CD1c-positive myeloid dendritic cell (primary cell): Measurements from ENCODE around the gene CCL27.
A peak's percentile ranks its signal among the peaks of the same experiment; 100 is the strongest.

Experiments
- DNase-seq: peaks from one replicate; pipeline ENCODE4 v3.0.0-alpha.2; 2016; ENCODE audit errors: extremely low spot score

Gene CCL27, protein sequence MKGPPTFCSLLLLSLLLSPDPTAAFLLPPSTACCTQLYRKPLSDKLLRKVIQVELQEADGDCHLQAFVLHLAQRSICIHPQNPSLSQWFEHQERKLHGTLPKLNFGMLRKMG

DNA sequence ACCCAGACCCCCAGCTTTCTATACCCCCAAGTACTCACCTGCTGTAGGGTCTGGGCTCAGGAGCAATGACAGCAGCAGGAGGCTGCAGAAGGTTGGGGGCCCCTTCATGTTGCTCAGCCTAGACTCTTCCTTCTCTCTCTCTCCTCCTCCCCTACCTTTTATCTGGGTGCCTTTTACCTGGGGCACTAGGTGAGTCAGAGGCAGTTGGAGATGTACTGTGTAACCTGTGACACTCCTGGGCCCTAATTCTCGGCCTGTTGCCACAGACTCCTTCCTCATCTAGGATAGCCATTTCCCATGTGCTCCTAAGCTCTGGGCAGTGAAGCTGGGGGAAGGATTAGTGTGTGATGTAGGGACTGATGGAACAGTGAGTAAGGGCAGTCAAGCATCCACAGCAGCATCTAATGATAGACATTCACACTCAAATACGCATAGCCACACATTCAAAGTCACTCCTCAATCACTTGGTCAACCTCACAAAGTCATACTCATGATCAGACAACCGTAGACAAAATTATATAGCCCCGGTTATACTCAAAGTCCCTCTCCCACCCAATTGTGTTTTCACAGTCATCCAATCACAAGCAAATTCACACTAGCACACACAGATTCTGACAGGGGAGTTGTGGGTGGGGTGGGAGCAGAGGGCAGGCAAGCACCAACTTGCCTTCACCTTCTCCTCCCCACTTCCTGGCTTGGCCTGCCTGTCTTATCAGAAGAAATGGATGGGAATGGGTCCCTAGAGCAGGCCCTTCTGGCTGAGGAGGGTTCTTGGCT, at the start of gene CCL27:
Gene CCL27 (minus strand): TSS at position 132 of the 777 bp plus-strand sequence. CDS start 24 bp downstream, at position 108.
- no peak for DNase-seq

DNA sequence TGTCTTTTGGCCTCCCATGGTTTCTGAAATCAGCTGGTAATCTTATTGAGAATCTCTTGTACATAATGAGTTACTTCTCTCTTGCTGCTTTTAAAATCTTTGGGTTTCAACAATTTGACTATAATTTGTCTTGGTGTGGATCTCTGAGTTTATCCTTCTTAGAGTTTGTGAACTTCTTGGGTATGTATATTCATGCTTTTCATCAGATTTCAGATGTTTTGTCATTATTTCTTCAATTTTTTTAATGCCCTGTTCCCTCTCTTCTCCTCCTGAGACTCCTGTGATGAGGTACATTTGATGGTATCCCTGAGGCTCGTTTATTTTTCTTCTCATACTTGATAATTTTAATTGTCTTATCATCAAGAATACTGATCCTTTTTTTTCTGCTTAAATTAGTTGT, 49.7 kb upstream of the CCL27 start:
- DNase-seq: no peak

DNA sequence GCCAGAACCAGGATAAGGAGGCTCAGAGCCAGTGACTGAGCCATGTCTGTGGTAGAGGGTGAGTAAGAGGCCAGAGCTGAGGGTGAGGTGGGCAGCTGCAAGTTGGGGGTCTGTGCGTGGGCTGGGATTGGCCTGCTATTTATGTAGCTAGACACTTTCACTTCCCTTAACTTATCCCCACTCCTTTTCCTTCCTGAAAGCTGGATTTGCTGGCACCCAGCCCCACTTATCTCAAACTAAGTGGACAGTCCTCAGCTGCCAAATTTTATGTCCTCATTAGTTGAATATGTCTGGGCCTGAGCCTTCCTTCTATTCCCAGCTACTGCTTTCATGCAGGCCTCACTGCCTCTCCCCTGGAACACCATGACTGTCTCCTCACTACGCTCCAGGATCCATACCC, 47.6 kb upstream of the CCL27 start, which contains the start of gene CCL21:
Gene CCL21 (minus strand): TSS at position 114 of the 400 bp plus-strand sequence. CDS start 70 bp downstream, at position 44.
- DNase-seq: peak; percentile 36

DNA sequence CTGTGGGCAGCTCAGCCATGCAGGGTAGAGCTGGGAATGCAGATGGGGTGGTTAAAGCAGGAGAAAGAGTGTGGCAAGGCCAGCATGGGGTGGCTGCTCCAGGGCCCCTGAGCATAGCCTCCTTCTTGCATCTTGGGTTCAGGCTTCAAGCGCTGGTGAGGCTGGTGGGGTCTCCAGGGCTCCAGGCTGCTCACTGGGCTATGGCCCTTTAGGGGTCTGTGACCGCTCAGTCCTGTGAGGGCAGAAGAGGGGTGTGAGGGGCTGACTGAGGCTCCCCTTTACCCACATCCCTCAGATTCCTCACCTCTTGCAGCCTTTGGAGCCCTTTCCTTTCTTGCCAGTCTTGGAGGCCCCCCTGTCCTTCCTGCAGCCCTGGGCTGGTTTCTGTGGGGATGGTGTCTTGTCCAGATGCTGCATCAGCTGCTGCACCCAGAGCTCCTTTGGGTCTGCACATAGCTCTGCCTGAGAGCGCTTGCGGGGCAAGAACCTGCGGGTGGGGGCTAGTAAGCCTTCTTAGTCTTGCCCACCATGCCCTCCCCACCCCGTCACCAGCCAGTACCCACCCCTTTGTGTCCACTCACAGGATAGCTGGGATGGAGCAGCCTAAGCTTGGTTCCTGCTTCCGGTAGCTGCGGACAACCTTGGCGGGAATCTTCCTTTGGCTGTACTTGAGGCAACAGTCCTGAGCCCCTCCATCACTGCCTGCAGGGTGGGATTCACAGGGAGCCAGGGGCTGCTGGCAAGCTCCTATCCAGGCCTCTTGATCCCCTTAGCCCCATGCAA, 46.9 kb upstream of the CCL27 start:
- DNase-seq: no peak

DNA sequence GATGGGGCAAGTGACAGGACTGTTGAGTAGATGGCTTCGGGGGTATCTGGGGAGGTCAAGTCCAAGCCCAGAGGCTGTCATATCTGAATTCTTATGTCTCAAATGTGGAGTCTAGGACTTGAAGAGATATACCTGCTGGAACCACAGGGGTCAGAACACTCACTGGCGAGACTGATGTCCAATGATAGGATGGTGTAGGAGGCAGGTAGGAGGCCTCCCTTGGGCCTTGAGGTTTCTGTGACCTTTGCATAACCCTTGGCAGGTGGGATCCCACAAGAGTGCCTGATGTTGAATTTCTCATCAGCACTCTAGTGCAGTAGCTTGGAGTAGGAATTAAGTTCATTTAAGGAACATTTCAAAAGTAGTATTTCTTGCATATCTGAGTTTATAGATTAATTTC, 44.7 kb upstream of the CCL27 start:
- DNase-seq: no peak

DNA sequence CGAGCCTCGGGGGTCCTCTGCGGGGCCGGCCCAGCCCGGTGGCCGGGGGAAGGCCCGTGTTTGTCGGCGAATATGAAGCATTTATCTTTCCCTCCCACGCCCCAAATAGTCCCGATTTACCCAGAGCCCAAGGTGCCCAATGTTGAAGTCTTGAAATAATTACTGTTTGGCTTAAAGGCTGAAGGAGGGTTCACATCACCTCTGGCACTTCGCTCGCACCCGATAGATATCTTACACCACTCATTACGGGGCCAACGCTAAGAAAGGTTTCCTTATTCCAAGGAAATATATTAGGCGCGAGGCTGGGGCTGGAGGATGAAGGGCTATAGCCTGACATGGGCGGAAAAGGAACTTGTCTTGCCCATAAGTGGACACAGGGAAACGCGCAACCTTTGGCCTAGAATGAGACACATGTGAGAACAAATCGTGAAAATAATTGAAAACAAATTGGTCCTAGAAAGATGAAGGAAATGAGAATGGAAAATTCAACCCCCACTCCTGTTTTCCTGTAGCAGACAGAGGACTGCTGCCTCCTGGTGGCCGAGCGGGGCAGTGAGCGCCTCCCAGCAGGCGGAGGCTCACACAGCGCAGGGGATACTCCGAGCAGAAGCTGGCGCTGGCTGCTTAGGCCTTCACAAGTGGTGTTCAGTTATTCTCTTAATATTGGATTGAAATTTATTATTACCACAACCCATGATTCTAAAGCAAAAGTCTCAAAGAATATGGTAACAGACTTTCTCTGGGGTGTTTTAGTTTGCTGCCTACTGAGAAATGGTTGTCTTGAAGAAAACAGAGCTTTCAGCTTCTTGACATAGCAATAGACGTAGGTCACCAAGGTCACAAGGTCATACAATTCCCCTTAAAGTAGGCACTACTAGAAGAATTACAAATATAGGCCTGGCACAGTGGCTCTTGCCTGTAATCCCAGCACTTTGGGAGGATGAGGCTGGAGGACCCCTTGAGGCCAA, 39.6 kb upstream of the CCL27 start:
- DNase-seq: peak; percentile 80

DNA sequence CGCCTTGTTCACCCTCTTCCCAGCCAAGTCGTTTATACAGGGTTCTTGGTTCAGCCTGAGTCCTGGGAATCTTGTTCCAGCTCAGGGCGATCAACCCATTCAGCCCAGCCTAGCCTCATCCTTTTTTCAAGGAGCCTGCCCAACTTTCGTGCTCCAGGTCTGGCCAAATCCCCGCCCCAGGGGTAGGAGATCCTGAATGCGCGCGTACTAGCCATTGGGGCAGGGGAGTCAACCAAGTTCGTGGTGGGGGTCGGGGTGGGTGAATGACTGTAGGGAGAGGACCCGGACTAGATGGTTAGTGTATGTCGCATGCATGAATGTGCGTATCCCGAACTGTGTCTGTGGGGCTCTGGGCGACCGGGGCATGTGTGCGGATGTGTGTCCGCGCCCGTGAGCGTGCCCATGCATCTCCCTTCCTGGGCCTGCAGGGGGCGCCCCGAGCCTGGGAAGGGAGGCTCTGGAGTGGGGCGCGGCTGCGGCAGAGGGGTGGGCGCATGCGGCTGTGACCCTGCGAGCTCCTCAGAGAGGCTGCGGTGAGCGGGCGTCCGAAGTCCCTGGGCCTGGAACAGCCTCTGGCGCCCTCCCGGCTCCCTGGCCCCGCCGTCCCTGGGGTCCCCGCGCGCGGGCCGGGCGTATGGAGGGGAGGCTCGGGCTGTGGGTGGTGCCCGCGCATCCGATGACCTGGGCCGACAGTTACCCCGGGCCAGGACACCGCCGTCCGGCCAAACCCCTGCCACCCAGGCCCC, 38.7 kb upstream of the CCL27 start:
- DNase-seq: peak; percentile 77

DNA sequence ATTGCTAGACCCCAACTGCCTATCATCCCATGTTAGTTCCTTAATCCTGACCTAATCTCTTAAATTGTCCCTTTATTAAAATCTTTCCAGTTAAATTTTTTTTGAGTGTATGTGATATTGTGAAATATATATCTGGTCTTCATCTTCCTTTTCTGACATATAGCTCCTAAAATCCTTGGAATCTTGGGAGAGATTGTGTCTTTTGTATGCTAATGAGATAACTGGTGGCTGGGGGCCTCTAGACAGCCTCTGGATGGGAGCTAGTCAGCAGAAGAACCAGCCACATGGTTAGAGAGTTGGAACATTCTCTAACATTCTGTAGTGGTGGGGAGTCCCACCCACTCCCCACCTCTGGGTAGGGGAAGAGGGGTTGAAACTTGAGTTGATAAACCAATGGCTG, 32.4 kb upstream of the CCL27 start:
- no peak for DNase-seq

DNA sequence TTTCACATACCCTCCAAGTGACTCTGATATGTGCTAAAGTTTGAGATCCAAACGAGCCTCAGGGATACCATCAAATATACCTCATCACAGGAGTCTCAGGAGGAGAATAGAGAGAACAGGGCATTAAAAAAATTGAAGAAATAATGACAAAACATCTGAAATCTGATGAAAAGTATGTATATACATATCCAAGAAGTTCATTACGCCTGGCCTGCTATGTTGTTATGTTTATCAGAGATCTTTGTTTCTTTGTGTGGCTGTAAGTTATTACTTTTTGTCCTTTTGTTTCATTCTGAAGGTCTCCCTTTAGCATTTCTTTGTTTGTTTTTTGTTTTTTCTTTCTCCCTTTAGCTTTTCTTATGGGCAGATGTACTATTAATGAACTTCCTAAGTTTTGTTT, 31.1 kb upstream of the CCL27 start:
- no peak for DNase-seq

DNA sequence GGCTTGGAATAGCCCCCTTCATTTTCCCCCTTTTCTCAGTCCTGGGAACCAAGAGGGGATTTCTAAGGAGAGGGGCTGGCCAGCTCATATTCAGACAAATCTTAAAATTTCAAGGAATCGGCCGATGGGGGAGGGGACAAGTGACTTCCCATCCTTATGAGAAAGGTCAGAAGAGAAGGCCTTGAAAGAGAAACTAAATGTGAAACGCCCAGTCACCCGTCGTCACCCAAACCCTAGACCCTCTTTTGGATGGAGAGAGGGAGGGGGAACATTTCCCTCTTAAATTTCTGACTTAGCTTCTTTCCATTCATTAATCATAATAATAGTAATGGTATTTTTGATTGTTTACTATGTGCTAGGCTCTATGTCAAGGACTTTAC, 29.5 kb upstream of the CCL27 start:
- DNase-seq: no peak

DNA sequence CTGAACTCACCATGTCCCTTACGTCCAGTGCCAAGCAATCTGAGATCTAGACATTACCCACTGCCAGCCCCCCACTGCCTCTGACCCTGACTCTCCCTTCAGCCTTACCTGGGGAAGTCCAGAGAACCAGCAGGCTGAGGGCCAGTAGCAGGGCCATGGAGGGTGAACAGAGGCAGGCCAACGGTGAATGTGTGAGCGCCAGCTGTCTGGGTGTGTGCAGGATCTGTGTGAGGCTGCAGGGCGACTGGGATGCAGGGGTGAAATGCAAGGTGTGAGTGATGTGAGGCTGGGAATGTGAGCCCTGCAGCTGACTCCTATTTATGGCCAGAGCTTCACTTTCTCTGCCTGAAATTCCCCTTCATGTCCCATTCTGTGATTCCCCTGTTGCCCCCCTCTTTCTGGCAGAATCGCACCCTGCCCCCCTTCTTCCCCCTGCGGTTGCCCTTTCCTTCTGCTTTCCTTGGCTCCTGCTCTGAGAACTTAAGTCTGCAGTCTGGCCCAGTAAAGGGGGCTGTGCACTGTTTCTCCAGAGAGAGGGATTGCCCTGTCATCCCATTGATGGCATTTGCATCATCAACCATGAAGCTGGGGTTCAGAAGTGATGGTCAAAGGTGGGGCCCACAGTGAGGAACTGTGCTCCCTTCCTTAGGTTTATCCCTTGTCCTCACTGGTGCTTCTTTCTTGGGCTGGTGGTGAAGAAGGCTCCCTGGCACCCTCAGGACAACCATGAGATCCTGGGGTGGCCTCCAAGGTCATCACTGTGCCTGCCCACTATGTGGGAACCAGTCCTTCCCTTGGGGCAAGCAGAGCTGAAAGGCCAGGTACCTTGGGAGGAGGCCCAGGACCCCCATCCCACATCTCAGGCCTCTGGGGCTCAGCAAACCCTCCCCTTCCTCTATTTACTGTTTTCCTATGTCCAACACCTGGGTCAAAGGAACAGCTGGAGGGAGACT, 28.8 kb upstream of the CCL27 start, which contains the start of gene CCL19:
Gene CCL19 (minus strand): TSS at position 294 of the 953 bp plus-strand sequence. CDS start 137 bp downstream, at position 157.
- DNase-seq: peak; percentile 3

DNA sequence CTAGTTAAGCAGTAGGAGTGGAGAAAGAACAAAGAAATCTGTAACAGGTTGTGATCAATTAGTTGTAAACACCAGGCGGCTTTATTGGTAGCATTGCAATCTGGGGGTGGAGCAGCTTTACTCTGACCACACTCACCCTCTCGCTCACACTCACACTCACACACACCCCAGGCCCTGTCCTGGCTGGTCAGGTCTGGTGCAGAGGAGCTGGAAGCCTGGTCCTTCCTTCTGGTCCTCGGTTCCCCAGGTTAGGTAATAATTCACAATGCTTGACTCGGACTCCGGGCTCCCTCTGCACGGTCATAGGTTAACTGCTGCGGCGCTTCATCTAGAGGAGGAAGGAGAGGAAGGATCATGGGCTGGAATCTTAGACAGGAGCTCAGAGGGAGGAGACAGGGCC, 27.1 kb upstream of the CCL27 start:
- no peak for DNase-seq

DNA sequence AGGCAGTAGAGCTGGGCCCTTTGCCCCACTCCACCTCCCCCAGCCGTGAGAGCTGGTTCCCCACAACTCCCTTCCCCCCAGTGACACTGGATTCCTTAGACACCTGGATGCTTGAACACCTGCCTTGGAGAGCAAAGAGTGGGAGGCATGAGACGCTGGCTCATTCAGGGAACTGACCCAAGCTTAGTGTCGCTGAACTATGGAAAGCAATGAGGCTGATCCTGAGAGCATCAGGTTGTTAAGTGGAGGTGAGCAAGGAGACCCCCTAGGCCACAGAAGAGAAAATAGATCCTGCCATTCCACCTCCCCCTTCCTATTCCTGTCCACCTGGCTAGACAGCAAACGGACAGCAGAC, 26.6 kb upstream of the CCL27 start:
- DNase-seq: no peak

DNA sequence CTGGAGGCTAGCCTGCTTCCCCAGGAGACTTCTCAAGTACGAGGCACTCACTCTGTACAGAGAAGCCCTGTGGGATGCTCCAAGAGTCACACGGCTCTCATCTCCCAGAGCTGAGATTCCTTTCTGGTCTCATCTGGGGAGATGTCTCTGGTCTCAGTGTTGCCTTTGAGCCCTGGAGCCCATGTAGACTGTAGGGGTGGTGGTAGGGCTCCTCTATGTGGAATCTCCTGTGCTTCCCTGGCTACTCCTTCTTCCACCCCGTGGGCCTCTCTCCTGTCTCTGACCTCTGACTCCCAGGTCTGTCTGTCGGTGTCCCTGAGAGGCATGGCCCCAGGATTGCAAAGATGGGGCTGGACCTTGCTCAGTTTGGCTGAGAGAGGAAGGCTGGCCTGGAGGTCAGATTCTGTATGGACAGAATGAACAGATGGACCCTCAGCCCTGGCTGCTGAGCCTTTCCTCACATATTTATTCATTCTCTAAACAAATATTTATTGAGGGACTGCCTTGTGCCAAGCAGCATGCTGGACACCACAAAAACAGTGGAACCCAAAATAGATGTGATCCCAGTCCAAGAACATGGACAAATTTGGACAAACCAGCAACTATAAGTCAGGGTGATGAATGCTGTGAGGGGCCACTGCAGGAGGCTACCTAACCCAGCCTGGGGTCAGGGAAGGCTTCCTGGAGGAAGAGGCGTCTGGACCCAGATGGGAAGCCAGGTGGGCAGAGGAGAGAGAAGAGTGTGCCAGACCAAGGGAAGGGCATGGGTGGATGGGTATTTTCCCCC, 26.1 kb upstream of the CCL27 start:
- DNase-seq: no peak

DNA sequence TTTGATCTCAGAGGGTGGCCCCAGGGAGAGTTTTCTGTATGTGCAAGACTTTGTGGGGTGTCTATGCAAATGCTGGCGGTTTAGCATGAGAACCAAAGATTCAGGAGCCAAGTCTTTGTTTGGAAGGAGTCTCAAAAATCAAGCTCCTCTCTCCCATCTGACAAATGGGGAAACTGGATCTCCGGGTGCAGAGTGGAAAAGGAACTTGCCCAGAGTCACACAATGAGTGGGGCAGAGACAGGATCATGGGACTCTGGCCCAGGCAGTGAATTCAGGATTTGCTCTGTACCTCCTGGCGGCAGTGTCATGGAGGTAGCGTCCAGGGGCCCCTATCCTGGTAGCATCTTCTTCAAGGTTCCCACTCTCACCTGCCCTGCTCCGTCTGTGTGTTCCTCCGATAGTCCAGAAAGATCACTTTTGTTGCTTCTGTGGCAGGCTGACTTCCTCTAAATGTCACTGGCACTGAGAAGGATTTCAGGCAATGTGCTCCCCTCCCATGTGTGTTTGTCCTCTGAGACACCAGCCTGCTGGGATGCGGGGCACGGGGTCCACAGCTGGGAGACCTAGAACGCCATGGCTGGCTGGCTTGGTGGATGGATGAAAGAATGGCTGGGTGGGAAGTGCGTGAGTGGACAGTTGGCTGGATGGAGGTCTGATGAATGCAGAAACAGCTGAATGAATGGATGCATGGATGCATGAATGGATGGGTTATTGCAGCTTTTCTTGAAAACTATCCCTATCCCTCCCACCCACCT, 25.0 kb upstream of the CCL27 start:
- DNase-seq: peak; percentile 37

DNA sequence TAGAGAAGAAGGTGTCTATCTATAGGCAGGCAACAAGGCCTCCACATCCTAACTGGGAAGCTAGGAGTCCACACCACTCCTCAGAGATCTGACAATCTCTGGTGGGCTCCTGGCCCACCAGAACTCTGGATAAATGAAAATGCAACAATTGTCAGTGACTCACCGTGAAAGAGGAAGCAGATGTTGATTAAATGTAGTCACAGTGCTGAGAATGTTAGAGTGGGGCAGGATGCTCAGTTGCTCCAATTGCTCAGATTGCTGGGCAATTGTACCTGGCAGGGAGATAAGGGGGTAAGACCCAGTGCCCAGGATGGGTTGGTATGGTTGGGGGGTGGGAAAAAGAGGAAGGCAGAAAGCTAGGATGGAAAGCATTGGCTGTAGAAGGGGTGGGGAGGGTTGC, 24.3 kb upstream of the CCL27 start:
- peak; percentile 14 for DNase-seq

DNA sequence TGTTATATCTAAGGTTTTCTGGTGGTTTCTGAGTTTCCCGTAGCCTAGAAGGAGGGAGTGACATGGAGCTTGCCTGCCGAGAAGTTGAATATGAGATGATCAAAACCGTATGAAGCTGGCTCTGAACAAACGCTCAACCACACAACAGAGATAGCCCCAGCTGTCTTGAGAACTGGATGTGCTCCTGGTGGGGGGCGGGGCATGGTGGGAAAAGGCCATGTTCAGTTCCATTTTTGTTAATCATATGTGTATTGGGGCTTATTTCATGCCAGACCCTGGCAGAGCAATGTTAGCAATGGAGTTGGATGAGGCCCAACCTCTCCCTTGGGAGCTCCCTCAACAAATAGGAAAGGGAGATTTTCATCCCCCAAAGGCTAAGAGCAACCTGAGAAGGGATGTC, 23.8 kb upstream of the CCL27 start:
- DNase-seq: no peak

DNA sequence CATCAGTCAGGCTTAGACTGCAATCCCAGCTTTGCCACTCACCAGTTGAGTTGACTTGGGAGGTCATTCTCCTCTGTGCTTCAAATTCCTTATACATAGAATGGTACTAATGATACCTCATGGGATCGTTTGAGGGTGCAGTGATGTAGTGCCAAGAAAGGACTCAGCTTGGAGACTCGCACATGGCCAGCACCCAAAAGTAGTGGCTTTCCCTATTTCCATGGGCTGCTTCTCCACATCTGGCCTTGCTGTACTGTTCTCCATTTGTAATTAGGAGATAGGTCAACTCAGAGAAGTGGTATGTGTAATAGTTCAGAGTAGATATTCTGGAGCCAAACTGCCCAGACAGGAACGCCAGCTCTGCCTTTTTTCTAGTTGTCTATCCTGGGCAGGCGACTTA, 23.1 kb upstream of the CCL27 start:
- DNase-seq: no peak
